H1 (cell line): Measurements from ENCODE around the gene CHSY1. TPM values are rescaled to one million over a fixed set of nuclear protein-coding genes. Genes with fewer than 3 reads are reported as not detected.

Experiments
- CTCF ChIA-PET: fragments of 300-600 bp; sonication (Branson Sonifier 250); formaldehyde crosslinking; loops from one replicate; lab custom pipeline; 2021; ENCODE audit not compliant: partially characterized antibody; lab: Charles Lee
- POLR2A ChIA-PET: fragments of 300-600 bp; sonication (Branson Sonifier 250); formaldehyde crosslinking; loops from one replicate; lab custom pipeline; 2021; ENCODE audit warnings: inconsistent platforms; ENCODE audit not compliant: partially characterized antibody; lab: Charles Lee
- DNase-seq, 2 experiments: peaks; one replicate each; pipeline versions ENCODE4 v3.0.0 to v3.0.0-alpha.2; 2010 to 2022; ENCODE audit warnings: low spot score in 2 of 2, low read depth in 1 of 2, mixed read lengths in 1 of 2
- FAIRE-seq: peaks from 2 replicates; lab custom pipeline; 2011; peaks lifted over from hg19 to GRCh38; lab: Jason Lieb, UNC
- H2AFZ ChIP-seq: 2 replicates; pipeline ENCODE4 v1.8.1; 2012; ENCODE audit warnings: low read length, inconsistent platforms
- H2AK5ac ChIP-seq: 2 replicates; pipeline ENCODE4 v1.6.1; 2013; ENCODE audit warnings: low read depth, low read length
- H2BK120ac ChIP-seq: replicated peaks from 2 replicates; pipeline ENCODE3; 2013; ENCODE audit warnings: low read depth, low read length, inconsistent platforms
- H2BK12ac ChIP-seq: 2 replicates; pipeline ENCODE4 v1.6.1; 2013; ENCODE audit warnings: low read depth, low read length
- H2BK15ac ChIP-seq: 2 replicates; pipeline ENCODE4 v1.6.1; 2013; ENCODE audit warnings: low read length
- H2BK20ac ChIP-seq: 2 replicates; pipeline ENCODE4 v1.6.1; 2013; ENCODE audit warnings: low read length
- H2BK5ac ChIP-seq: 2 replicates; pipeline ENCODE4 v1.6.1; 2013; ENCODE audit warnings: low read depth, low read length
- H3K14ac ChIP-seq: 2 replicates; pipeline ENCODE4 v1.6.1; 2013; ENCODE audit warnings: inconsistent platforms; ENCODE audit not compliant: insufficient read length
- H3K18ac ChIP-seq: 2 replicates; pipeline ENCODE4 v1.6.1; 2013; ENCODE audit warnings: low read length; ENCODE audit errors: extremely low read depth
- H3K23ac ChIP-seq: 2 replicates; pipeline ENCODE4 v1.6.1; 2013; ENCODE audit warnings: inconsistent platforms; ENCODE audit not compliant: insufficient read length
- H3K23me2 ChIP-seq: 2 replicates; pipeline ENCODE4 v1.6.1; 2013; ENCODE audit warnings: low read depth, low read length
- H3K27ac ChIP-seq: 2 replicates; pipeline ENCODE4 v1.6.1; 2011; ENCODE audit warnings: low read depth, low read length, inconsistent platforms
- H3K27me3 ChIP-seq, 4 experiments: replicated peaks in 1 of 4; 1 replicate in 1 of 4; 2 replicates in 3 of 4; pipeline versions ENCODE4 v1.6.1 to v1.8.1; 2011 to 2013; ENCODE audit warnings: low read length in 3 of 4, mild to moderate bottlenecking in 3 of 4, inconsistent platforms in 2 of 4, mixed read lengths in 2 of 4, moderate library complexity in 1 of 4; ENCODE audit not compliant: control insufficient read depth in 3 of 4, insufficient read depth in 3 of 4; ENCODE audit errors: extremely low read depth in 1 of 4
- H3K36me3 ChIP-seq, 4 experiments: 2 replicates each; pipeline versions ENCODE4 v1.6.1 to v1.8.1; 2011 to 2013; ENCODE audit warnings: mild to moderate bottlenecking in 4 of 4, low read length in 3 of 4, moderate library complexity in 2 of 4, control low read depth in 1 of 4, inconsistent platforms in 1 of 4; ENCODE audit not compliant: insufficient read depth in 4 of 4, control insufficient read depth in 2 of 4
- H3K4ac ChIP-seq: replicated peaks from 2 replicates; pipeline ENCODE3; 2013; ENCODE audit warnings: low read length, low read depth, mixed read lengths, inconsistent platforms; ENCODE audit not compliant: insufficient read length
- H3K4me1 ChIP-seq, 4 experiments: replicated peaks in 1 of 4; 1 replicate in 1 of 4; 2 replicates in 3 of 4; pipeline versions ENCODE4 v1.6.1 to v1.8.1; 2011 to 2013; ENCODE audit warnings: low read length in 3 of 4, inconsistent platforms in 2 of 4, mixed read lengths in 1 of 4; ENCODE audit not compliant: insufficient read depth in 4 of 4, control insufficient read depth in 3 of 4
- H3K4me2 ChIP-seq, 2 experiments: 2 replicates each; pipeline versions ENCODE4 v1.6.1 to v1.8.1; 2011 to 2013; ENCODE audit warnings: low read depth in 2 of 2, low read length in 2 of 2, control low read depth in 1 of 2, inconsistent platforms in 1 of 2, mild to moderate bottlenecking in 1 of 2; ENCODE audit not compliant: insufficient read depth in 1 of 2
- H3K4me3 ChIP-seq, 4 experiments: fragments of 200-600, 300-600 bp in 1 of 4; sonication (generic), shearing (Covaris generic), sonication (Bioruptor Twin) in 1 of 4; 2 replicates each; pipeline versions ENCODE4 v1.5.1 to v1.8.1; 2011 to 2016; ENCODE audit warnings: low read length in 4 of 4, low read depth in 3 of 4, control low read depth in 2 of 4, inconsistent platforms in 2 of 4, mild to moderate bottlenecking in 2 of 4, mixed read lengths in 1 of 4, moderate library complexity in 1 of 4; ENCODE audit not compliant: insufficient read depth in 2 of 4; ENCODE audit errors: extremely low read depth in 1 of 4
- H3K56ac ChIP-seq: replicated peaks from 2 replicates; pipeline ENCODE3; 2013; ENCODE audit warnings: low read depth, mild to moderate bottlenecking, mixed read lengths, low read length, inconsistent platforms; ENCODE audit not compliant: insufficient read length
- H3K79me1 ChIP-seq: 2 replicates; pipeline ENCODE4 v1.6.1; 2013; ENCODE audit warnings: low read depth, low read length, control low read depth
- H3K79me2 ChIP-seq, 2 experiments: 2 replicates each; pipeline versions ENCODE4 v1.6.1 to v1.8.1; 2012 to 2013; ENCODE audit warnings: low read length in 2 of 2, mild to moderate bottlenecking in 2 of 2, inconsistent platforms in 1 of 2; ENCODE audit not compliant: insufficient read depth in 2 of 2, control insufficient read depth in 1 of 2
- H3K9ac ChIP-seq, 4 experiments: replicated peaks in 1 of 4; 1 replicate in 1 of 4; 2 replicates in 3 of 4; pipeline versions ENCODE4 v1.6.1 to v1.8.1; 2011 to 2013; ENCODE audit warnings: low read depth in 3 of 4, low read length in 3 of 4, control low read depth in 2 of 4, mild to moderate bottlenecking in 2 of 4, moderate library complexity in 2 of 4, inconsistent platforms in 1 of 4; ENCODE audit errors: extremely low read depth in 1 of 4
- H3K9me3 ChIP-seq, 2 experiments: 2 replicates each; pipeline versions ENCODE4 v1.6.1 to v1.8.1; 2012 to 2013; ENCODE audit warnings: mild to moderate bottlenecking in 2 of 2, moderate library complexity in 2 of 2, control low read depth in 1 of 2, inconsistent platforms in 1 of 2, low read depth in 1 of 2, low read length in 1 of 2, mixed read lengths in 1 of 2; ENCODE audit not compliant: insufficient read depth in 2 of 2
- H4K20me1 ChIP-seq, 2 experiments: replicated peaks in 1 of 2; 2 replicates each; pipeline versions ENCODE3 to v1.8.1; 2011 to 2013; ENCODE audit warnings: inconsistent platforms in 2 of 2, low read length in 2 of 2, mild to moderate bottlenecking in 1 of 2; ENCODE audit not compliant: insufficient read depth in 2 of 2, control insufficient read depth in 1 of 2
- H4K5ac ChIP-seq: 2 replicates; pipeline ENCODE4 v1.6.1; 2013; ENCODE audit warnings: low read length, low read depth, mixed read lengths, inconsistent platforms; ENCODE audit not compliant: insufficient read length
- H4K8ac ChIP-seq: 2 replicates; pipeline ENCODE4 v1.8.0; 2013; ENCODE audit warnings: mild to moderate bottlenecking, moderate library complexity, low read length, inconsistent platforms; ENCODE audit not compliant: insufficient read depth; ENCODE audit errors: extremely low read depth
- H4K91ac ChIP-seq: replicated peaks from 2 replicates; pipeline ENCODE3; 2013; ENCODE audit warnings: low read length, mixed read lengths, inconsistent platforms; ENCODE audit not compliant: insufficient read length
- ATF3 ChIP-seq: IDR thresholded peaks from 2 replicates; pipeline ENCODE4 v1.6.1; 2011; ENCODE audit warnings: low read depth, mild to moderate bottlenecking, low read length; ENCODE audit not compliant: insufficient read depth
- BRCA1 ChIP-seq: IDR thresholded peaks from 2 replicates; pipeline ENCODE4 v1.6.1; 2012; ENCODE audit warnings: low read depth, low read length, improper control_type of control experiment
- CHD1 ChIP-seq: IDR thresholded peaks from 2 replicates; pipeline ENCODE4 v1.6.1; 2012; ENCODE audit warnings: low read depth, low read length, improper control_type of control experiment
- CTBP2 ChIP-seq: IDR thresholded peaks from 2 replicates; pipeline ENCODE4 v1.7.0; 2011; ENCODE audit warnings: borderline replicate concordance, mild to moderate bottlenecking, moderate library complexity, mixed read lengths, low read length; ENCODE audit not compliant: insufficient read depth, insufficient read length
- E2F6 ChIP-seq: IDR thresholded peaks from 2 replicates; pipeline ENCODE4 v1.6.1; 2012; ENCODE audit warnings: inconsistent platforms
- EGR1 ChIP-seq: IDR thresholded peaks from 2 replicates; pipeline ENCODE4 v1.6.1; 2011; ENCODE audit warnings: low read depth, low read length, borderline replicate concordance
- FOSL1 ChIP-seq: IDR thresholded peaks from 2 replicates; pipeline ENCODE4 v1.6.1; 2011; ENCODE audit warnings: mild to moderate bottlenecking, low read depth, low read length, moderate library complexity; ENCODE audit not compliant: insufficient read depth
- JUND ChIP-seq: IDR thresholded peaks from 2 replicates; pipeline ENCODE4 v1.6.1; 2011; ENCODE audit warnings: mild to moderate bottlenecking, improper control_type of control experiment, low read length
- POLR2AphosphoS5 ChIP-seq: IDR thresholded peaks from 2 replicates; pipeline ENCODE4 v1.6.1; 2011; ENCODE audit warnings: low read depth, low read length
- RAD21 ChIP-seq, 2 experiments: IDR thresholded peaks in 1 of 2; conservative IDR thresholded peaks in 1 of 2; 2 replicates each; pipeline ENCODE4 v1.6.1; 2011; ENCODE audit warnings: low read depth in 2 of 2, low read length in 2 of 2, improper control_type of control experiment in 1 of 2, inconsistent platforms in 1 of 2, mild to moderate bottlenecking in 1 of 2, moderate library complexity in 1 of 2
- SIRT6 ChIP-seq: IDR thresholded peaks from one replicate; pipeline ENCODE4 v1.7.1; 2012; ENCODE audit warnings: low read length, inconsistent platforms
- SRF ChIP-seq: IDR thresholded peaks from 2 replicates; pipeline ENCODE4 v1.6.1; 2011; ENCODE audit warnings: mild to moderate bottlenecking, low read depth, low read length, moderate library complexity
- TBP ChIP-seq: IDR thresholded peaks from 2 replicates; pipeline ENCODE4 v1.6.1; 2011; ENCODE audit warnings: low read depth, low read length, improper control_type of control experiment
- WGBS, 2 experiments: shearing (Covaris generic) in 1 of 2; methylation state at CpG; one replicate each; pipeline versions ENCODE4 v1.1.6 to v1.1.7; 2013 to 2015; ENCODE audit warnings: low lambda C conversion rate in 2 of 2, mixed read lengths in 2 of 2, inconsistent platforms in 1 of 2, low coverage in 1 of 2, missing lambda C conversion rate in 1 of 2; ENCODE audit not compliant: insufficient replicate concordance in 2 of 2, insufficient coverage in 1 of 2, insufficient read length in 1 of 2; ENCODE audit errors: extremely low coverage in 1 of 2, missing lambda C conversion rate in 1 of 2; 5-methylcytosine and 5-hydroxymethylcytosine counted together
- polyA plus RNA-seq, 7 experiments: library from polyadenylated mRNA; depleted of rRNA in 3 of 7; stranded (reverse) in 5 of 7; unstranded in 2 of 7; fragments of >200 nt in 5 of 7; fragments of 200-250 nt in 2 of 7; gene quantifications; 1 replicate in 5 of 7; 2 replicates in 1 of 7; 4 replicates in 1 of 7; pipeline versions ENCODE4 v1.2.1 to v1.2.3, GENCODE V29; 2011 to 2013; ENCODE audit warnings: missing spikeins in 2 of 7, mixed read lengths in 2 of 7
- total RNA-seq: library from RNA; stranded (reverse); fragmentation: NEBNext Ultra II Directional; extraction: Animal tissue kit (Norgen Biotek cat#: 25700); gene quantifications from 2 replicates; pipeline ENCODE4 v1.2.1, GENCODE V29; 2021

The CHSY1 gene
- total and polyA plus RNA-seq, 2 of the 8 experiments (the other 6 are each of a cell fraction or from before 2014, with no cell fraction given) = 24.9 to 60.7 TPM

- Histone ChIP-seq H3K4me3 (no peak overlapping the region), H4K8ac (no peak overlapping the region), H2BK15ac (no peak overlapping the region), H2AFZ (no peak overlapping the region), H4K5ac (no peak overlapping the region), H3K56ac (no peak overlapping the region), H3K36me3 (peaks cover 0 to 3% (median under 1%) of the 10 kb centered on the region in 4 experiments; a peak in 1 of 8 replicates), H3K23me2 (peaks cover 9% of the 10 kb centered on the region), H2BK5ac (no peak overlapping the region), H2AK5ac (no peak overlapping the region), H4K20me1 (peaks cover 36 to 46% of the 10 kb centered on the region in 2 experiments), H3K14ac (no peak overlapping the region), H2BK20ac (no peak overlapping the region), H4K91ac (no peak overlapping the region), H2BK12ac (no peak overlapping the region), H2BK120ac (no peak overlapping the region), H3K4ac (no peak overlapping the region), H3K27ac (no peak overlapping the region), H3K27me3 (no peaks in the 10 kb centered on the region), H3K4me2 (no peak overlapping the region; a peak in 1 of 4 replicates), H3K9me3 (no peaks in the 10 kb centered on the region), H3K79me1 (peaks cover 21% of the 10 kb centered on the region), H3K9ac (no peak overlapping the region), H3K4me1 (peaks cover 7 to 27% (median 14%) of the 10 kb centered on the region in 4 experiments; a peak in 6 of 7 replicates), H3K18ac (no peak overlapping the region), H3K79me2 (peaks cover 55 to 97% of the 10 kb centered on the region in 2 experiments), H3K23ac (no peak overlapping the region)
- ChIA-PET POLR2A (no interaction called here), CTCF (interaction anchor here (0.9 to 3.0 kb wide), 8 partner anchors 9 to 332 kb away, joined by 3 to 16 read pairs (median 8); no protein-coding TSS in a partner anchor)
- WGBS, 2 experiments = 84% methylated on average over 6 of the region's 6 CpGs; no CpG with 5 or more reads in 1 of the 2 experiments
- DNase-seq (no peak), FAIRE-seq (no peak)
- no peak for TF ChIP-seq CTBP2
- no peak for TF ChIP-seq FOSL1
- no peak for TF ChIP-seq CHD1
- no peak for TF ChIP-seq POLR2AphosphoS5
- no peak for TF ChIP-seq RAD21 (IDR thresholded peaks at IDR 0.05 in 1 of 2, conservative IDR thresholded peaks at IDR 0.05 in 1 of 2; ENCODE audit: low read depth in 2 of 2, low read length in 2 of 2)
- TF ChIP-seq EGR1 = no peak
- TF ChIP-seq E2F6 = no peak
- TF ChIP-seq SRF = no peak
- no peak for TF ChIP-seq JUND
- no peak for TF ChIP-seq SIRT6
- no peak for TF ChIP-seq ATF3
- TF ChIP-seq TBP = no peak
- TF ChIP-seq BRCA1 = no peak
These were observed 5.5 kb downstream of the CHSY1 start for GRCh38 chr15:101246391-101246790.
